Neutrophil (primary cell): ENCODE data around the gene AMMECR1.

Experiments
- H3K27ac ChIP-seq: fragments of 200-600 bp; sonication (generic); 2 replicates; pipeline ENCODE4 v1.5.1; 2016; ENCODE audit warnings: mild to moderate bottlenecking, moderate library complexity
- H3K27me3 ChIP-seq: fragments of 200-600 bp; sonication (generic); 2 replicates; pipeline ENCODE4 v1.6.0; 2016; ENCODE audit warnings: mild to moderate bottlenecking
- H3K36me3 ChIP-seq: fragments of 200-600 bp; sonication (generic); 2 replicates; pipeline ENCODE4 v1.5.1; 2017
- H3K4me1 ChIP-seq, 2 experiments: fragments of 200-600 bp in 1 of 2; sonication (generic) in 1 of 2; 1 replicate in 1 of 2; 2 replicates in 1 of 2; pipeline versions ENCODE4 v1.5.1 to v1.6.1; 2013 to 2016; ENCODE audit warnings: low read depth in 1 of 2, low read length in 1 of 2, mild to moderate bottlenecking in 1 of 2, moderate library complexity in 1 of 2; ENCODE audit not compliant: control insufficient read depth in 1 of 2, insufficient read depth in 1 of 2
- H3K4me3 ChIP-seq, 2 experiments: fragments of 200-600 bp in 1 of 2; sonication (generic) in 1 of 2; 1 replicate in 1 of 2; 2 replicates in 1 of 2; pipeline ENCODE4 v1.5.1; 2013 to 2016; ENCODE audit warnings: low read depth in 1 of 2, low read length in 1 of 2, mild to moderate bottlenecking in 1 of 2, moderate library complexity in 1 of 2
- H3K9me3 ChIP-seq: fragments of 200-600 bp; sonication (generic); 2 replicates; pipeline ENCODE4 v1.5.1; 2016
- CTCF ChIP-seq: fragments of 200-600 bp; sonication (generic); IDR thresholded peaks from 2 replicates; pipeline ENCODE4 v1.5.1; 2016; ENCODE audit warnings: antibody characterized with exemption

The AMMECR1 gene

GRCh38 chrX:110268395-110268794 lies 49.5 kb downstream of the AMMECR1 start:
- Histone ChIP-seq H3K4me1 (no peaks in the 10 kb centered on the region), H3K9me3 (no peaks in the 10 kb centered on the region), H3K36me3 (no peaks in the 10 kb centered on the region), H3K27ac (no peak overlapping the region), H3K27me3 (no peaks in the 10 kb centered on the region), H3K4me3 (no peak overlapping the region)
- TF ChIP-seq CTCF: no peak

GRCh38 chrX:110267874-110268273 lies 50.0 kb downstream of the AMMECR1 start:
- H3K36me3 ChIP-seq: no peaks in the 10 kb centered on the region
- H3K27ac ChIP-seq: no peak overlapping the region
- no peaks in the 10 kb centered on the region for H3K9me3 ChIP-seq
- no peaks in the 10 kb centered on the region for H3K4me1 ChIP-seq
- H3K4me3 ChIP-seq: no peak overlapping the region
- no peaks in the 10 kb centered on the region for H3K27me3 ChIP-seq
- TF ChIP-seq CTCF: no peak

- Histone ChIP-seq H3K9me3 (no peaks in the 10 kb centered on the region), H3K4me1 (no peaks in the 10 kb centered on the region), H3K36me3 (no peaks in the 10 kb centered on the region), H3K27ac (no peak overlapping the region), H3K27me3 (no peaks in the 10 kb centered on the region), H3K4me3 (no peak overlapping the region)
- no peak for TF ChIP-seq CTCF
These were observed 52.2 kb downstream of the AMMECR1 start for GRCh38 chrX:110265661-110266060.

- Histone ChIP-seq H3K4me3 (no peak overlapping the region), H3K36me3 (no peaks in the 10 kb centered on the region), H3K27me3 (no peaks in the 10 kb centered on the region), H3K9me3 (no peaks in the 10 kb centered on the region), H3K27ac (no peak overlapping the region), H3K4me1 (no peaks in the 10 kb centered on the region)
- no peak for TF ChIP-seq CTCF
These were observed 58.8 kb downstream of the AMMECR1 start for GRCh38 chrX:110259117-110259516.

- H3K4me3 ChIP-seq: no peak overlapping the region
- H3K4me1 ChIP-seq: no peaks in the 10 kb centered on the region
- no peak overlapping the region for H3K27ac ChIP-seq
- H3K36me3 ChIP-seq: no peaks in the 10 kb centered on the region
- no peaks in the 10 kb centered on the region for H3K9me3 ChIP-seq
- no peak for TF ChIP-seq CTCF
- no peaks in the 10 kb centered on the region for H3K27me3 ChIP-seq
These were observed 59.3 kb downstream of the AMMECR1 start for GRCh38 chrX:110258552-110258951.

- Histone ChIP-seq H3K4me1 (no peaks in the 10 kb centered on the region), H3K27me3 (no peaks in the 10 kb centered on the region), H3K4me3 (no peak overlapping the region), H3K27ac (no peak overlapping the region), H3K36me3 (no peaks in the 10 kb centered on the region), H3K9me3 (no peaks in the 10 kb centered on the region)
- TF ChIP-seq CTCF: no peak
These were observed 60.0 kb downstream of the AMMECR1 start for GRCh38 chrX:110257889-110258288.
